Measurements from ENCODE around the gene SLC22A9.
"Not testable (repeated sequence)": the region's sequence is repeated elsewhere in the genome, so short reads cannot be mapped to it uniquely, and the experiment has no call there.

SLC22A9 gene

GRCh38 chr11:63369165-63369970, at the start of gene SLC22A9:
Gene SLC22A9 (plus strand): TSS chr11:63369785. CDS start chr11:63370057, 272 bp downstream.
- FAIRE-seq, result no peak

GRCh38 chr11:63321723-63322122, 47.9 kb upstream of the SLC22A9 start:
- FAIRE-seq, result no peak

GRCh38 chr11:63335089-63335488, 34.5 kb upstream of the SLC22A9 start:
- FAIRE-seq, result not testable (repeated sequence)

- no peak for FAIRE-seq
Observed at GRCh38 chr11:63337070-63337469, 32.5 kb upstream of the SLC22A9 start.

GRCh38 chr11:63343130-63343529, 26.5 kb upstream of the SLC22A9 start:
- no peak for FAIRE-seq

- no peak for FAIRE-seq
Observed at GRCh38 chr11:63352144-63352543, 17.4 kb upstream of the SLC22A9 start.

GRCh38 chr11:63362196-63362793, 7.3 kb upstream of the SLC22A9 start:
- FAIRE-seq, result no peak

GRCh38 chr11:63369971-63370588, 495 bp downstream of the SLC22A9 start:
- FAIRE-seq, result no peak

GRCh38 chr11:63371396-63371795, 1.8 kb downstream of the SLC22A9 start:
- no peak for FAIRE-seq

GRCh38 chr11:63375434-63375833, 5.8 kb downstream of the SLC22A9 start:
- FAIRE-seq, result no peak

GRCh38 chr11:63380130-63380529, 10.5 kb downstream of the SLC22A9 start:
- no peak for FAIRE-seq

- no peak for FAIRE-seq
Observed at GRCh38 chr11:63395697-63396096, 26.1 kb downstream of the SLC22A9 start.

- FAIRE-seq, result no peak
Observed at GRCh38 chr11:63404161-63404935, 34.8 kb downstream of the SLC22A9 start.

GRCh38 chr11:63405114-63405513, 35.5 kb downstream of the SLC22A9 start:
- no peak for FAIRE-seq

GRCh38 chr11:63406458-63406857, 36.9 kb downstream of the SLC22A9 start:
- FAIRE-seq, result no peak

- FAIRE-seq, result no peak
Observed at GRCh38 chr11:63417174-63417852, 47.7 kb downstream of the SLC22A9 start.

GRCh38 chr11:63427971-63428508, 58.5 kb downstream of the SLC22A9 start:
- FAIRE-seq, result no peak

- FAIRE-seq, result not testable (repeated sequence)
Observed at GRCh38 chr11:63430731-63431130, 61.1 kb downstream of the SLC22A9 start.

GRCh38 chr11:63435351-63435750, 65.8 kb downstream of the SLC22A9 start:
- FAIRE-seq, result not testable (repeated sequence)

GRCh38 chr11:63435831-63436230, 66.2 kb downstream of the SLC22A9 start:
- not testable (repeated sequence) for FAIRE-seq

- no peak for FAIRE-seq
Observed at GRCh38 chr11:63443714-63444113, 74.1 kb downstream of the SLC22A9 start.

- no peak for FAIRE-seq
Observed at GRCh38 chr11:63444160-63444559, 74.6 kb downstream of the SLC22A9 start.

Measured in G401.6 (cell line).